Posterior cingulate gyrus (tissue), 11 donors: Measurements from ENCODE around the gene TSPAN10.

ENCODE experiments used
- DNase-seq, 10 donors: peaks; one replicate each; pipeline versions ENCODE4 v3.0.0 to v3.0.0-alpha.2; 2020 to 2021; ENCODE audit warnings: mixed read lengths in 3 of 10
- intact Hi-C: fragments of 100-400 bp; cut with DNase I; formaldehyde crosslinking; loops from one replicate; pipeline ENCODE4 v1.15.1; 2023

Gene TSPAN10

GRCh38 chr17:81630274-81630673 is 6.7 kb upstream of the TSPAN10 start:
- peak in 1 of 10 donors; percentile 50 for DNase-seq
- intact Hi-C loops = no loop called here

- peak in 1 of 10 donors; percentile 30 for DNase-seq
- intact Hi-C loops = no loop called here
These were observed 5.5 kb upstream of the TSPAN10 start for GRCh38 chr17:81631482-81631881.

- DNase-seq = peak in 2 of 10 donors; percentile 5 to 49
- intact Hi-C loops = loop anchor here (5.0 kb wide), 1 partner anchor 47 kb away; the partner anchor contains the start of genes ARL16 and HGS
These were observed 1.6 kb upstream of the TSPAN10 start for GRCh38 chr17:81635431-81635830.

- intact Hi-C loops = loop anchor here (2.0 to 5.0 kb wide), 2 partner anchors 31 to 46 kb away; partner anchors contain the start of genes ARL16, CCDC137, HGS and OXLD1
- peak in 2 of 10 donors; percentile 26 to 55 for DNase-seq
These were observed 957 bp upstream of the TSPAN10 start for GRCh38 chr17:81635973-81636504.

- intact Hi-C loops = loop anchor here (5.0 kb wide), 1 partner anchor 44 kb away; the partner anchor contains the start of genes ARL16 and HGS
- DNase-seq = no peak
These were observed 1.7 kb downstream of the TSPAN10 start for GRCh38 chr17:81638683-81639082.

GRCh38 chr17:81640011-81640410 is 3.0 kb downstream of the TSPAN10 start:
- no peak for DNase-seq
- intact Hi-C loops = no loop called here

GRCh38 chr17:81641825-81642489 is 5.0 kb downstream of the TSPAN10 start:
- intact Hi-C loops = no loop called here
- DNase-seq = peak in 1 of 10 donors; percentile 64

- intact Hi-C loops = no loop called here
- no peak for DNase-seq
These were observed 7.5 kb downstream of the TSPAN10 start for GRCh38 chr17:81644496-81644895.

GRCh38 chr17:81644976-81645952 is 8.3 kb downstream of the TSPAN10 start:
- DNase-seq = no peak
- intact Hi-C loops = no loop called here

GRCh38 chr17:81646869-81647600 is 10.0 kb downstream of the TSPAN10 start:
- intact Hi-C loops = no loop called here
- no peak for DNase-seq

GRCh38 chr17:81647640-81648012 is 10.6 kb downstream of the TSPAN10 start:
- DNase-seq = no peak
- intact Hi-C loops = no loop called here

- DNase-seq = no peak
- intact Hi-C loops = no loop called here
These were observed 11.2 kb downstream of the TSPAN10 start for GRCh38 chr17:81648013-81648706.

- intact Hi-C loops = no loop called here
- no peak for DNase-seq
These were observed 11.7 kb downstream of the TSPAN10 start for GRCh38 chr17:81648707-81649085.

- intact Hi-C loops = no loop called here
- no peak for DNase-seq
These were observed 14.0 kb downstream of the TSPAN10 start for GRCh38 chr17:81650951-81651350.

GRCh38 chr17:81651692-81652091 is 14.7 kb downstream of the TSPAN10 start:
- no peak for DNase-seq
- intact Hi-C loops = no loop called here

GRCh38 chr17:81652906-81653771 is 16.1 kb downstream of the TSPAN10 start:
- peak in 1 of 10 donors; percentile 44 for DNase-seq
- intact Hi-C loops = no loop called here

- intact Hi-C loops = no loop called here
- DNase-seq = no peak
These were observed 18.6 kb downstream of the TSPAN10 start for GRCh38 chr17:81655378-81656117.

GRCh38 chr17:81656118-81656743 is 19.2 kb downstream of the TSPAN10 start, which contains the start of gene PDE6G:
PDE6G (minus strand) TSS chr17:81656542; CDS start chr17:81653305, 3,237 bp downstream.
- intact Hi-C loops = no loop called here
- DNase-seq = no peak
